HG03196 (cell line): ENCODE results near the gene AP3S2.
"Not testable (repeated sequence)": the region's sequence is repeated elsewhere in the genome, so short reads cannot be mapped to it uniquely, and the experiment has no call there.

Experiments used
- ATAC-seq: cut with Tn5 transposase; IDR thresholded peaks from one replicate; pipeline ENCODE4 v1.9.1; 2021; ENCODE audit not compliant: unreplicated experiment

AP3S2 gene

GRCh38 chr15:89802986-89803824 lies 90.6 kb downstream of the AP3S2 start:
- no peak for ATAC-seq

DNA sequence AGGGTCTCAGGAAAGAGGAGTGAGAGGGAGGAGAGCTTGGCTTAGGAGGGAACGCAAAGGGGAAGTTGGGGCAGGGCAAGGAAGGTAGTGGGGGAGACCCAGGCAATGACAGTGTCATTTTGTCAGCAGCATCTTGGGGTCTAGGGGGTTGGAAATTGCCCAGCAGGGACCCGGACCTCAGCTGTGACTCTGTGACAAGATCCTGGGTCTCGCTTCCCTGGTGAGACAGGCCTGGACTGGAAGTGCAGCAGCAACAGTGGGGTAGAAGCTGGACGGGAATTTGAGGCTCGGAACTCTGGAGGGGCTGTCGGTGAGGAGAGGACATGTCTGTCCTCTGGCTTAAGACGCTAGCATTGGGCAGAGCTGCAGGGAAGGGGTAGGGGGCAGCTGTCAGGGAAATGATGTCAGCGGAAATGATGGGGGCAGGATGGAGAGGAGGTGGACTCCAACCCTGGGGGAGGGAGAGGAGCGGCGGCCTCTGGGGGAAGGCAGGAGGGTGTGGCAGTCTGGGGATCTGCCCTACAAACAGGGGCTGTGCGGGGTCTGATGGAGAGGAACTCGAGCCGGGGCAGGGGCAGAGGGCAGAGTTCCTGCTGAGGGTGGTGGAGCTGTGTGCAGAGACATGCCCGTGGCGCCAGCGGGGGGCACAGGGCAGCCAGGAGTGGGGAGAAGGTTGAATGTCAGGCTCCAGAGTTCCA lies 91.4 kb downstream of the AP3S2 start:
- no peak for ATAC-seq

- no peak for ATAC-seq
Observed at GRCh38 chr15:89801471-89802195, 92.2 kb downstream of the AP3S2 start.

DNA sequence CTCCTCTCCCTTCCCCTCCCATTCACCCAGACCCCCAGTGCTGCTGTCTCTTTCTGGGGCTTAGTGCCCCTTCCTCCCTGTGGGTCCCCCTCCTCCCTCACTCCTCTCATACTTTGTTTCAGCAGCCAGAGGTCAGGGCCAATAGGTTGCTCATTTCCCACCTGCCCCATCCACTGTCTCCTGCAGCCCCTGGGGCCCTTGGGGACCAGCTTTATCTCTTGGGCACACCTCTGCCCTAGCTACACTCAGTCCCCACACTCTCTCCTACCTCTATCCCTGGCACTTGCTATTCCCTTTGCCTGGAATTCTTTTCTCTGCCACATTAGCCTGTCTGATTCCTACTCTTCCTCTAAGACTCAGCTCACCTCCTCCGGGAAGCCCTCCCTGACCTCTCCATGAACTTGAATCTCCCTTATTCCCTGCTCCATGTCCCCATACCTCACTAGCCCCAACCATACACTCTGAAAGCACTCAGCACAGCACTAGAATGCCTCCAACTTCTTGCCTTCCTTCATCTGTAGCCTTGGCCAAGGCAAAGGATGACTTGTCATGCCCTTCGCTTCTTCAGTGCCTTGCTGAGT lies 93.8 kb downstream of the AP3S2 start:
- ATAC-seq, result no peak

DNA sequence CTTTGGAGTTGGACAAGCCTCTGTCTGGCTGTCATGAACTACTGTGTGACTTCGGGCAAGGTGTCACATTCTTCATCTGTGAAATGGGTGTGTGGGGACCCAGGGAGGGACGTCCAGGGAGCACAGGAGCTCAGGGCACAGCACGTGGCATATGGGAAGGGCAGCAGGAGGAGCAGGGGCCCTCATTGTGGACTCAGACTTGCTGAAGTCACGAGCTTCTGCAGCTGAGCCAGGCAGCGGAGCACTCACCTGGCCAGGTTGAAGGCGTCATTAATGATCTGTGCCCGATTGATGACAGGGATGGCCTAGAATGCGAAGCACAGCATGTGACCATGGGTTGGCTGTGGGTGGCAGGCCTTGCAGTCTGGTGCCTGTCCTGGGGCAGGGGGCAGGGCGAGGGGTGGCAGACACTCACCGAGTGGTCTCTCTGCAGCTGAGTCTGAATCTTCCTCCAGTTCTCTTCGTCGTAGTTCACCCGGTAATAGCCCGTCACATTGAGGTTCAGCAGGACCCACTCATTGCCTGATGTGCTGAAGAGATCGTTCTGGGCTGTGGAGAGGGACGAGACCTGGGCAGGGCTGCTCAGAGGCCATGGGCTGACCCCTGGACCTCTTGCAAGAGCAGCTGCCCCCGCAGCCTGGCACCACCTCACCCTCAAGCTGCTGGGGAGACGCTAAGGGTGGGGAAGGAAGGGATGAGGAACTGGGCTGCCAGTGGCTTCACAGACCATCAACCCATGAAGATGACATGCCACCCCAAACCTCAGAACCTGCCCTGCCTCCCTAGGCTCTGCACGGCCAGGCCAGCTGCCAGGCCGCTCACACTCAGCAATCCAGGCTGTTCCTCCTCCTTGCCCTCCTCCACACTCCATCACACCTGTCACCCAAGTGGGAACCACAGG lies 94.5 kb downstream of the AP3S2 start:
- no peak for ATAC-seq

- no peak for ATAC-seq
Observed at GRCh38 chr15:89797678-89798201, 96.1 kb downstream of the AP3S2 start.

- no peak for ATAC-seq
Observed at GRCh38 chr15:89795996-89796395, 97.8 kb downstream of the AP3S2 start.

- ATAC-seq, result no peak
Observed at GRCh38 chr15:89794627-89795241, 99.1 kb downstream of the AP3S2 start.

DNA sequence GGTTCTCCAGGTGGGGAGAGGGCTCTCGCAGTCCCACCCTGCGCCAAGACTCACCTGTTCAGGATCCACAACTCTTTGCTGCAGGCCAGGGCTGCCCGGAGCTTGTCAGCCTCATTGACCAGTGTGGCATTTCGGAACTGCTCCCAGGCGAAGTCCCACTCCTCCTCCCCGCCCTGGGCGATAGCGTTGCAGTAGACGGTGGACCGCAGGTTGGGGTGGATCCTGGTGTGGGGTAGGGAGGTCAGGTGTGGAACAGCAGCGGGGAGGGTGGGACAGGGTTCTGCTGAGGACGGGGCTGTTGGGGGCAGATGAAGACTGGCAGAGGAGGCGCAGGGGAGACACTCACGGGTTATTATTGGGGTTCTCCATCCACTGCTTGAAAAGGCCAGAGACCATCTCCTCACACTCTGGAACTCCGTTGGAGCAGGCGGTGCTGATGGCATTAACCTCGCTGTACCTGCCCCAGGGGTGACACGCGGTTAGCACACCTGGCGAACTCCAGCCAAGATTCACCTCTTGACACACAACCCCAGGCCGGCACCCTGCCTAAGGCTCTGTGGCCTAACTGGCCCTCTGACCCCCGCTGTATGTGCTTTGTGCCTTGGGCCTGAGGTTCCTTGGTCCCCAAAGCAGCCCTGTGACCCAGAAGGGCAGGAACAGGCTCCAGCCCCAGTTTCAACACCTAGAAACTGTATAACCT lies 101.5 kb downstream of the AP3S2 start:
- ATAC-seq, result no peak

DNA sequence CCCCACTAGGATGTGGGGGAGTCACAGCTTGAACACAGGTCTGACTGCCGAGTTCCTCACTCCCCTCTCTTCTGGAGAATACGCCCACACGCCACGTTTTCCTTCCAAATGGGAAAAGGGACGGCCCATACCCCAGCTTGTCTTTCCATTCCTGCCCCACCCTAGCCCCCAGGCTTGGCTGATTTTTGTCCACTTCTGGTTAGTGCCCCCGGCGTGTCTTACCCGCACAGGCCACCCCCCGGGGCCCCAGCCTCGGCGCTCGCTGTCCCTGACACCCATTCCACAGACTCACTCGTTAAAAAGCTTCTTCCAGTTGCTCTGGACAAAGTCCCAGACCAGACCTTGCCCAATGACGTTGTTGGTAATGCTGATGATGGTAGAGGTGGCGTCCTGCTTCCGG lies 103.1 kb downstream of the AP3S2 start:
- ATAC-seq, result no peak

DNA sequence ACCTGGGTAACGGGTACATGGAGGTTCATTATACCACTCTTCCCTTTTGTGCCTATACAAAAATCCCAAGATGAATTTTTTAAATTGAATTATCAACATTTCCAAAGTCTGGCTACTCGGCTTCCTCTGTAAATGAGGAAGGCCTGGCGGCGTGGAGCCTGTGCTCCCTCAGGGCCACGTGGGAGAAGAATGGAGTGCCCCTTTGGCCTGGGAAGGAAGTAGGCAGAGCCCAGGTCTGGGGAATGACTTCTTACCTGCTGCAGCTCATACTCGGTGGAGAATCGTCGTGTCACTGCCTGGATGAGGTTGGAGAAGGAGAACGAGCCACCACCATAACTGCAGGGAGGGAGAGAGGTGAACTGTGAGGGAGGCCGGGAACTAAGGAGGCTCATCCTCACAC lies 103.6 kb downstream of the AP3S2 start:
- ATAC-seq, result no peak

GRCh38 chr15:89788585-89788984 lies 105.2 kb downstream of the AP3S2 start:
- ATAC-seq, result not testable (repeated sequence)

GRCh38 chr15:89787944-89788343 lies 105.8 kb downstream of the AP3S2 start:
- ATAC-seq, result no peak

DNA sequence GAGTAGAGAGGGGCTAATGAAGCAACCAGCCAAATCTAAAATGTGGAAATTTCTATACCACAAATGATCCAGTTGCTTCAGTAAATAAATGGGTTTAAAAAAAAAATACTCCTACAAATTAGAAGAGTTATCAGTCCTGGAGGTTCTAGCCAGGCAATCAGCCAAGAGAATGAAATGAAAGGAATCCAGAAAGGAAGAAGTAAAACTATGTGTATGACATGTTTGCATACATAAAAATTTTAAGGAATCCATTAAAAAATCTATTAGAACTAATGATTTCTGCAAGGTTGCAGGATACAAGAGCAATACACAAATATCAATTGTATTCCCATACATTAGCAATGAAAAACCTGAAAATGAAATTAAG lies 108.0 kb downstream of the AP3S2 start:
- ATAC-seq, result no peak

GRCh38 chr15:89785064-89785773 lies 108.6 kb downstream of the AP3S2 start:
- ATAC-seq, result no peak

DNA sequence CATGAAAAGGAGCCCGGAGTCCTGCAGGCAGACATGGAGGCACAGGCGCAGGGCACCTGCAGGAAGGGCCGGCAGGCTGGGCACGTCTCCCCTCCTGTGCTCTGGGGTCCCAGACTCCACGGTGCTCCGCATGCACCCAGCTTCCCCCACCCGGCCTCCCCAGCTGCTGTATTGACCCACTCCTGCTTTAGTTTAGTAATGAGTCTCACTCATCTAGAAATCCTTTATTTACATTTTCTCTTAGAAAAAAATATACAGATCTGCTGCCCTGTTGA lies 109.2 kb downstream of the AP3S2 start:
- ATAC-seq, result no peak

DNA sequence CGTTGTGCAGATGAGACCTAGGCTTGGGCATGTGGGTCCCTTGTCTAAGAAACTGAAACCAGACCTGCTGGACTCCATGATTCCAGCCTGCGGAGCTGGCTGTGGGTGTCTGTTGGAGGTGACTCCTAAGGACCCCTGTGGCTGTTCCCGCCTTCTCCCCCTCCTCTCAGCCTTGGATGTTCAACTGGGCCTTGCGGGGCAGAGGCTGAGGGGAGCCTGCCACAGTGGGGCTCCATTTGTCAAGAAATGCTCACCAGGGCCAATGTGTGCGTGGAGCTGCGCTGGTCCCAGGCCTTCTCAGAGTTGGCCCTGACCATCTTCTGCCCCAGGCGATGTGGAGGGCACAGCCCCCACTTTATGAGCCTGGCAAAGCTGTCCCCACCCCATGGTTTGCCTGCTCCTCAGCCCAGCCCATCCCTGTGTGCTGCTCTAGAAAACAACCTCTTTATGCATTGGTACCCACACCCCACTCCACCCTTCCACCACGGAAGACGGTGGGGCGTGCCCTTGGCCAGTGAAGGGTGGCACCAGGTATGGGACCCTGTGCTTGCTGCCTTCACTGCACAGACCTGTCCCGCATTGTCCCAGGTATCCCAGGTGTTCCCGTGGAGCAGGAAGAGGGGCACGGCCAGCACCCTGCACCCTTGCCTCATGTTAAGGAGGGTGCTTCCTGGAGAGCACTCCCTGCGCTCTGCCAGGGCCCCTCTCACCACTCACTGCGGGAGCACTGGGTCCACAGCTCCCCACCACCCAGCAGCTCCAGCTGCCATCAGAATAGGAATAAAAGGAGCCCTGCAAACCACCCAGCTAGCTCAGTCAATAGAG lies 109.7 kb downstream of the AP3S2 start:
- no peak for ATAC-seq
